Stimulated activated CD8-positive, alpha-beta memory T cell treated with anti-CD3 and anti-CD28 coated beads, Interleukin-12 subunit alpha, Interleukin-12 subunit beta, amount 100 ng/mL, for 1 hour (primary cell): ENCODE measurements around the gene UCKL1.

Source experiments
- DNase-seq: peaks from one replicate; pipeline ENCODE4 v3.0.0-alpha.2; 2020; ENCODE audit warnings: low read depth

The UCKL1 gene

DNA sequence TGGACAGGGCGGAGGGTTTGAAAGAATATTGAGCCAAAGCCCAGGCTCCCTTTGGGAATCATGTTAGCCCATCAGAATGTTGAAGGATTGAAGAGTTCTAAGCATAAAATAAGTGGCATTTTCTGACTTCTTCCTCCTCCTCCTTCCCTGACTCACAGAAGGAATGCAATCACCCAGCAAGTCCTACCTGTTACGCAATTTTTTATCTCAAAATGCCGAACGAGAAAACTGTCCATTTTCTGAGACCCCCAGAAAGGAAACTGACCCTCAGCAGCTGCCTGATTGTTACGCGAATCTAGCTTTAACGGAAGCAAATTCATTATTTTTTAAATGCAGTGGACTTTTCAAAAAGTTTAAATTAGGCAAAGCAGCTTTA, 66.0 kb downstream of the UCKL1 start:
- no peak for DNase-seq
